Caco-2 (cell line): ENCODE measurements around the gene ARHGAP45. TPM values are rescaled to one million over a fixed set of nuclear protein-coding genes. Genes with fewer than 3 reads are reported as not detected.
A peak's percentile ranks its signal among the peaks of the same experiment; 100 is the strongest.

Experiments used
- BruUV-seq: library from RNA; stranded (reverse); fragments of 400-500 nt; replicated peaks from 2 replicates; lab custom pipeline; 2021; lab: Mats Ljungman, UMichigan
- CTCF ChIA-PET: fragments of 300-600 bp; sonication (Branson Sonifier 250); formaldehyde crosslinking; loops from one replicate; lab custom pipeline; 2022; ENCODE audit warnings: antibody characterized with exemption; lab: Charles Lee
- POLR2A ChIA-PET: fragments of 300-600 bp; sonication (Branson Sonifier 250); formaldehyde crosslinking; loops from one replicate; lab custom pipeline; 2022; ENCODE audit warnings: antibody characterized with exemption; lab: Charles Lee
- DNase-seq, 2 experiments: peaks; one replicate each; pipeline versions ENCODE4 v3.0.0 to v3.0.0-alpha.2; 2020 to 2022
- H3K27me3 ChIP-seq: replicated peaks from 2 replicates; pipeline ENCODE4 v1.6.0; 2011; ENCODE audit warnings: low read length; ENCODE audit not compliant: control insufficient read depth, insufficient read depth
- H3K36me3 ChIP-seq: 2 replicates; pipeline ENCODE4 v1.5.1; 2011; ENCODE audit warnings: low read length; ENCODE audit not compliant: control insufficient read depth, insufficient read depth
- H3K4me1 ChIP-seq: fragments of 250-450 bp; sonication (Bioruptor Pico); 2 replicates; pipeline ENCODE4 v1.5.1; 2020; ENCODE audit warnings: mild to moderate bottlenecking
- H3K4me3 ChIP-seq: 2 replicates; pipeline ENCODE4 v1.5.1; 2011; ENCODE audit warnings: low read depth, mild to moderate bottlenecking, control low read depth, low read length
- H3K9me3 ChIP-seq: fragments of 250-450 bp; sonication (Bioruptor Pico); 2 replicates; pipeline ENCODE4 v1.5.1; 2020; ENCODE audit warnings: mild to moderate bottlenecking, moderate library complexity
- H3K27ac Mint-ChIP-seq: one replicate; pipeline ENCODE4 v1.8.0; 2022; ENCODE audit warnings: mixed read lengths; ENCODE audit not compliant: unreplicated experiment
- H3K27me3 Mint-ChIP-seq: one replicate; pipeline ENCODE4 v1.8.0; 2022; ENCODE audit warnings: mixed read lengths; ENCODE audit not compliant: insufficient read depth, unreplicated experiment
- H3K36me3 Mint-ChIP-seq: one replicate; pipeline ENCODE4 v1.8.0; 2022; ENCODE audit warnings: mild to moderate bottlenecking, mixed read lengths; ENCODE audit not compliant: insufficient read depth, unreplicated experiment
- H3K4me1 Mint-ChIP-seq: one replicate; pipeline ENCODE4 v1.8.0; 2022; ENCODE audit warnings: low read depth, mixed read lengths; ENCODE audit not compliant: unreplicated experiment
- H3K4me3 Mint-ChIP-seq: one replicate; pipeline ENCODE4 v1.8.0; 2022; ENCODE audit warnings: mild to moderate bottlenecking, moderate library complexity, mixed read lengths; ENCODE audit not compliant: unreplicated experiment
- H3K9me3 Mint-ChIP-seq: one replicate; pipeline ENCODE4 v1.8.0; 2022; ENCODE audit warnings: mixed read lengths; ENCODE audit not compliant: unreplicated experiment
- CTCF ChIP-seq, 2 experiments: fragments of 200-600 bp in 1 of 2; IDR thresholded peaks; 1 replicate in 1 of 2; 2 replicates in 1 of 2; pipeline versions ENCODE4 v1.5.1 to v1.8.0; 2011 to 2022; ENCODE audit warnings: antibody characterized with exemption in 1 of 2, control low read depth in 1 of 2, inconsistent platforms in 1 of 2, low read depth in 1 of 2, low read length in 1 of 2, mild to moderate bottlenecking in 1 of 2, moderate library complexity in 1 of 2; ENCODE audit not compliant: insufficient read depth in 1 of 2, severe bottlenecking in 1 of 2, unreplicated experiment in 1 of 2
- intact Hi-C: fragments of 100-400 bp; cut with micrococcal nuclease; formaldehyde crosslinking; loops from one replicate; pipeline ENCODE4 v1.10.0; 2022; ENCODE audit not compliant: unreplicated experiment
- total RNA-seq: library from RNA; stranded (reverse); gene quantifications from 2 replicates; pipeline ENCODE4 v1.2.3, GENCODE V29; 2022

Gene ARHGAP45
- total RNA-seq, 1 experiment from 2014 or later: 38.6 TPM

GRCh38 chr19:1082928-1083816 is 16.2 kb downstream of the ARHGAP45 start:
- Mint-ChIP-seq H3K9me3 (no peaks in the 10 kb centered on the region), H3K27ac (no peak overlapping the region), H3K27me3 (no peaks in the 10 kb centered on the region), H3K36me3 (peaks cover 80% of the 10 kb centered on the region), H3K4me1 (no peaks in the 10 kb centered on the region), H3K4me3 (peak overlapping the region; percentile 27)
- no peak overlapping the region for H3K4me3 ChIP-seq
- no peaks in the 10 kb centered on the region for H3K36me3 ChIP-seq
- H3K4me1 ChIP-seq: no peaks in the 10 kb centered on the region
- no peak for TF ChIP-seq CTCF (IDR thresholded peaks at IDR 0.05; ENCODE audit: insufficient read depth in 1 of 2, low read depth in 1 of 2, low read length in 1 of 2, severe bottlenecking in 1 of 2, unreplicated experiment in 1 of 2)
- DNase-seq: no peak
- ChIA-PET CTCF (interaction anchor here (0.6 kb wide), 1 partner anchor 61 kb away, joined by 4 read pairs; no protein-coding TSS in a partner anchor), POLR2A (no interaction called here)
- H3K9me3 ChIP-seq: no peaks in the 10 kb centered on the region
- intact Hi-C loops: no loop called here
- H3K27me3 ChIP-seq: no peaks in the 10 kb centered on the region
- no TSS peak for BruUV-seq

DNA sequence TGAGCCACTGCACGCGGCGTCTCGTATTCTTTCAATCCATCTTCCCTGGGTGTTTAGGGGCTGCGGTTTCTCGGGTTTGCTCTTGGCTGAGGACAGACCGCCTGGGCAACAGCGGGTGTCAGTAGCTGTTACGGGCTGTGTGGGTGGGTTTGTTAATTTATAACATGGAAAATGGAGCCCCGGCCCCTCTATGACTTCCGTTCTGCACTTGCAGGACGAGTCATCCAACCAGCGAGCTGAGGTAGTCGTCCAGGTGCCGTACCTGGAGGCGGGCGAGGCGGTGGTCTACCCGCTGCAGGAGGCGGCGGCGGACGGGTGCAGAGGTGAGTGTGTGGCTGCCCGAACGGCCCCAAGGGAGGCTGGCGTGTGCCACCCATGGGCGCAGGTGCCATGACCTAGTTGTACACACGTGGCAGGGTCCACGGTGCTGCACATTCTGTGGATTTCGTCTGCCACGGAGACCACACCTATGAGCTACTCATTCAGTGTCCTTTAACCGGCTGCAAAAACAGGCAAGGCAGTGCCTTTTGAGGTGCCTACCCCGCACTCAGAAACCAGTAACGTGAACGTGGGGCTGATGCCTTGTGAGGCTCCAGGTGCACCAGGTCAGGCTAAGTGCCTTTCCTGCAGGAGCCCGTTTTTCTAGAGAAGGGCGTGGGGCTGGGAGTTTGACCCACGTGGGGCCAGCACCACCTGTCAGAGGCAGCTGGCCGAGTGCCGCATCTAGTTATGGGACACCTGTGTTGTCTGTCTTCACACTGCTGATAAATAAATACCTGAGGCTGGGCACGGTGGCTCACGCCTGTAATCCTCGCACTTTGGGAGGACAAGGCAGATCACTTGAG is 17.3 kb downstream of the ARHGAP45 start:
- H3K9me3 Mint-ChIP-seq: no peaks in the 10 kb centered on the region
- no peak overlapping the region for H3K4me3 Mint-ChIP-seq
- Histone ChIP-seq H3K4me3 (no peak overlapping the region), H3K27me3 (no peaks in the 10 kb centered on the region), H3K4me1 (no peaks in the 10 kb centered on the region), H3K36me3 (no peaks in the 10 kb centered on the region; the same call in 1 of the 2 replicates), H3K9me3 (no peaks in the 10 kb centered on the region)
- H3K36me3 Mint-ChIP-seq: peaks cover 91% of the 10 kb centered on the region
- H3K27me3 Mint-ChIP-seq: no peaks in the 10 kb centered on the region
- no TSS peak for BruUV-seq
- DNase-seq: no peak
- peak overlapping the region; percentile 53 for H3K27ac Mint-ChIP-seq
- intact Hi-C loops: no loop called here
- ChIA-PET CTCF (no interaction called here), POLR2A (interaction anchor here (0.5 kb wide), 1 partner anchor 29 kb away, joined by 3 read pairs; no protein-coding TSS in a partner anchor)
- no peak for TF ChIP-seq CTCF (IDR thresholded peaks at IDR 0.05; ENCODE audit: insufficient read depth in 1 of 2, low read depth in 1 of 2, low read length in 1 of 2, severe bottlenecking in 1 of 2, unreplicated experiment in 1 of 2)
- no peaks in the 10 kb centered on the region for H3K4me1 Mint-ChIP-seq

DNA sequence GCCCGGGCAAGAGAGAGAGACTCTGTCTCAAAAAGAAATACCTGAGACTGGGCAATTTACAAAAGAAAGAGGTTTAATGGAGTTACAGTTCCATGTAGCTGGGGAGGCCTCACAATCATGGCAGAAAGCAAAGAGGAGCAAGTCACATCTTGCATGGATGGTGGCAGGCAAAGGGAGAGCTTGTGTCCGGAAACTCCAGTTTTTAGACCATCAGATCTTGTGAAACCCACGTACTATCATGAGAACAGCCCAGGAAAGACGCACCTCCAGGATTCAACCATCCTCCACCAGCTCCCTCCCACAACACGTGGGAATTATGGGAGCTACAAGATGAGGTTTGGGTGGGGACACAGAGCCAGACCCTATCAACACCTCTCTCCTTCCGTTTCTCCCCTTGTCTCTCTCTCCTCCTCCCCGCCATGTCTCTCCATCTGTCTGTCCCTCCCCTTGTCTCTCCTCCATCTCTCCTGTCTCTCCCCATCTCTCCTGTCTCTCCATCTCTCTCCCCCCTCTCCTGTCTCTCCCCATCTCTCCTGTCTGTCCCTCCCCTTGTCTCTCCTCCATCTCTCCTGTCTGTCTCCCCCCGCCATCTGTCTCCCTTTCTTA is 18.2 kb downstream of the ARHGAP45 start:
- no peaks in the 10 kb centered on the region for H3K27me3 Mint-ChIP-seq

More for the DNA sequence above, 18.2 kb downstream of the ARHGAP45 start:
- Histone ChIP-seq H3K9me3 (no peaks in the 10 kb centered on the region), H3K4me1 (no peaks in the 10 kb centered on the region), H3K36me3 (no peaks in the 10 kb centered on the region; the same call in 1 of the 2 replicates), H3K4me3 (no peak overlapping the region), H3K27me3 (no peaks in the 10 kb centered on the region)
- Mint-ChIP-seq H3K27ac (peak overlapping the region; percentile 53), H3K9me3 (no peaks in the 10 kb centered on the region), H3K36me3 (peaks cover 90% of the 10 kb centered on the region), H3K4me3 (no peak overlapping the region), H3K4me1 (no peaks in the 10 kb centered on the region)
- CTCF ChIA-PET: no interaction called here
- no TSS peak for BruUV-seq
- no peak for DNase-seq
- TF ChIP-seq CTCF (IDR thresholded peaks at IDR 0.05; ENCODE audit: insufficient read depth in 1 of 2, low read depth in 1 of 2, low read length in 1 of 2, severe bottlenecking in 1 of 2, unreplicated experiment in 1 of 2): no peak
- intact Hi-C loops: no loop called here
- POLR2A ChIA-PET: no interaction called here
